Activated CD4-positive, alpha-beta T cell treated with anti-CD3 and anti-CD28 coated beads for 1 hour (primary cell): ENCODE data around the gene RABL6.
"Not testable (repeated sequence)": the region's sequence is repeated elsewhere in the genome, so short reads cannot be mapped to it uniquely, and the experiment has no call there.

Experiments
- DNase-seq: peaks from one replicate; pipeline ENCODE4 v3.0.0-alpha.2; 2020

Gene RABL6

DNA sequence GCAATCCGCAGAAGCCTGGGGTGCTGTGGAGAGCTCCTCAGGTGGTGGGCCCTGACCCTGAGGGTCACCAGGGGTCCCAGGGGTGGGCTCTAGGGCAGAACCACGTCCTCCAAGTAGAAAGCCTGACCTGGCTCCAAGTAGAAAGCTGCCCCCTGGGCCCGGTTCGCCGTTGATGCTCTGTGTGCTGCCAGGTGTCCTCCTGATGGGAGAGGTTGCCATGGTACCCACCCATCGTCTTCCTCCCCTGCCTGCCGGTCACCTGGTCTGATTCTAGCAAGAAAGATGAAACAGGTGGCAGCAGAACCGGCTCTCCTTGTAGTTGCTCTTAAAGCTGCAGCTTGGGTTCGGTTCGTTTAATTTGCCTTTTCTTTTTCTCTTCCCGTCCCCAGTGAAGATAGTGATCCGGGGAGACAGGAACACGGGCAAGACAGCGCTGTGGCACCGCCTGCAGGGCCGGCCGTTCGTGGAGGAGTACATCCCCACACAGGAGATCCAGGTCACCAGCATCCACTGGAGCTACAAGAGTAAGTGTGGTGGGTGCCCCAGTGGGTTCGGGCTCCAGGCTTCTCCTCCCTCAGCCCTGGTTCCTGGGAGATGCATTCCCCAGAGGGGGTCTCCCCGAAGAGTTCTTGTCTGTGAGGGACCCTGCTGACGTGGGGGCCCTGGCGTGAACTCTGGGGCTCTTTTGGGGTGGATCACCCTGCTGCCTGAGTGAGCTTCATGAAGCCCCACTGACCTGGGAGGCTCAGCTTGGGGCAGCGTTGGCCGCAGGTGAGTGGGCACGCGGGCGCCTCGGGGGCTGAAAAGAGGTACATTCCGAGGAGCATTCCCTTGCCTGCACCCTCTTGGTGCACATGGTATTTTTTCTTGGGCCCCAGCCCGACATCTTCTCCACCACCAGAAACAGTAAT is 15.6 kb downstream of the RABL6 start:
- DNase-seq, result no peak

DNA sequence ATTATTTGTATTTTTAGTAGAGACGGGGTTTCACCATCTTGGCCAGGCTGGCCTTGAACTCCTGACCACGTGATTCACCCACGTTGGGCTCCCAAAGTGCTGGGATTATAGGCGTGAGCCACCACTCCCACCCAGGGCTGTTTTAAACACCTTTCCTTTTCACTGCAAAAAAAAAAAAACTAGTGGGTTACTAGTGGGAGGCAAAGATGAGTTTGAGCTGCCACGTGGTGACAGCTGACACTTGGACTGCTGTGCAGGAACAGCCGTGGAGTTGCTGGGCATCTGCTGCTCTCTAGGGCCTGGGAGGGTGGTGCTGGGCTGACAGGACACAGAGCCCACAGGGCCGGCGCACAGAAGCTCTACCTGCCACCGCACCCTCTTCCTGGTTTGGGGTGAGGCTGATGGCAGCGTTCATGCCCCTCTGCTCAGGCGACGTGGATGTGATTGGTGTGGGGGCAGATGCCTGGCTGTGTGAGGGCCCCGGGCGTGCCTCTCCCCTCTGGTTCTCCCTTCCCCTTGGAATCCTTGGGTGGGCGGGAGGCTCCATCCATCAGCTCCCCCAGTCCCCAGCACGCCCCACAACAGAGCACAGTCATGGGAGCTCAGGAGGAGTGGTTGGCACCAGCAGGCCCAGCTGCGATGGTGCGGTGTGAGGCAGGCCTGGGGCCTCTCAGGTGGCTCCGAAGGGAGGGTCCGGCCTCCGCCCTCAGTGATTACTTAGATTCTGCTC is 16.9 kb downstream of the RABL6 start:
- DNase-seq, result no peak

- DNase-seq, result no peak
These were observed 17.8 kb downstream of the RABL6 start for GRCh38 chr9:136825295-136826187.

DNA sequence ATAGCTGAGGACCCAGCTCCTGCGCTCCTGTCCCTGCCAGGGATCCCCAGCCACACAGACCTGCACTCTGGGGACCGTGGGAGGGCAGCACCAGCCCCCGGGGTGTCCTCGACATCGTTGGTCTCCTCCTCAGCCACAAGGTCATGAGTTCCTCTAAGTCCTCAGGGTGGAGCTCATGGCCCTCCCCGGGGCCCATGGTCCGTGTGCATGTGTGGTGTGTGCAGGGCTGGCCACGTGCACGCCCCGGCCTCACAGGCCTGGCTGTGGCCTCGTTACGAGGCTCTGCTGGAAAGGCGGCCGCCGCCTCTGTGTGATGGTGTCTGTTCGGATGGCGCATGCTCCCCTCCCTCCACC is 18.4 kb downstream of the RABL6 start:
- DNase-seq, result no peak

DNA sequence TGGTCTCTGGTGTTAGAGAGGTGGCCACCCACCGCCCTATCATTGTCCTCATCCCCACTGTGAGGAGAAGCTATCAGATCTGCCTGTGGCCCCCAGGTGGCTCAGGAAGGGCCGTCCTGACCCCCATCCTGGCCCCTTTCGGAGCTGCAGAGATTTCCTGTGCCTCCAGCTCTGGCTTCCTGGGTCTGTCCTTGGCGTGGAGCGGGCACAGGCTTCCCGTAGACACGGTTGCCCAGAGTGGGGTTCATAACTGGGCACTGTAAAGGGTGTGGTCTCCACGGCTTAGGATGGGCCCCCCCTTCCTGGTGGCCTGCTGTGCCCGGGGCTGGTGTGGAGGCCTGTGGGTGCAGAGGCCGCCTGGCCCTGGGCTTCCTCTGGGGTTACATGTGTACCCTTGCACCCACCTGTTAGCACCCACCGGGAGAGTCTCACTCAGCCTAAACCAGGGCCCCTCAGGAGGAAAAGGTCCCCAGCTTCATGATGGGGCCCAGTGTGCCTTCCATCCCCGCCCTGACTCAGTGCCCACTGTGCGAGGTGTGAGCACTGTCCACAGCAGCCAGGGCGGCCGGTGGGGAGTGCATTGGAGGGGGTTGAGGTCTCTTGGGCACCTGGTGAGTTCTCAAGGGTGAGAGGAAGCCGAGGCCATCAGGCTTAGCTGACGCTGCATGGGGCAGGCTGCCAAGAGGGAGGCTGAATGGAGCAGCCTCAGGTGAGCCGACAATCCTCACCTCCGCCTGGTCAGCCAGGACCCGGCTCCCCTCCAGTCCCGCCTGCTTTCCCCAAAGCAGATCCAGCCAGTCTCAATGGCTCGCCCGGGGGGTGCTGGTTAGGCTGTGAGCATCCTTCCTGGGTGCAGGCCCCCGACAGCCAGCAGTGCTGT is 19.2 kb downstream of the RABL6 start:
- DNase-seq, result no peak

GRCh38 chr9:136827794-136828473 is 20.2 kb downstream of the RABL6 start:
- DNase-seq, result no peak

GRCh38 chr9:136828474-136829140 is 20.9 kb downstream of the RABL6 start:
- no peak for DNase-seq

GRCh38 chr9:136829412-136829811 is 21.7 kb downstream of the RABL6 start:
- no peak for DNase-seq

DNA sequence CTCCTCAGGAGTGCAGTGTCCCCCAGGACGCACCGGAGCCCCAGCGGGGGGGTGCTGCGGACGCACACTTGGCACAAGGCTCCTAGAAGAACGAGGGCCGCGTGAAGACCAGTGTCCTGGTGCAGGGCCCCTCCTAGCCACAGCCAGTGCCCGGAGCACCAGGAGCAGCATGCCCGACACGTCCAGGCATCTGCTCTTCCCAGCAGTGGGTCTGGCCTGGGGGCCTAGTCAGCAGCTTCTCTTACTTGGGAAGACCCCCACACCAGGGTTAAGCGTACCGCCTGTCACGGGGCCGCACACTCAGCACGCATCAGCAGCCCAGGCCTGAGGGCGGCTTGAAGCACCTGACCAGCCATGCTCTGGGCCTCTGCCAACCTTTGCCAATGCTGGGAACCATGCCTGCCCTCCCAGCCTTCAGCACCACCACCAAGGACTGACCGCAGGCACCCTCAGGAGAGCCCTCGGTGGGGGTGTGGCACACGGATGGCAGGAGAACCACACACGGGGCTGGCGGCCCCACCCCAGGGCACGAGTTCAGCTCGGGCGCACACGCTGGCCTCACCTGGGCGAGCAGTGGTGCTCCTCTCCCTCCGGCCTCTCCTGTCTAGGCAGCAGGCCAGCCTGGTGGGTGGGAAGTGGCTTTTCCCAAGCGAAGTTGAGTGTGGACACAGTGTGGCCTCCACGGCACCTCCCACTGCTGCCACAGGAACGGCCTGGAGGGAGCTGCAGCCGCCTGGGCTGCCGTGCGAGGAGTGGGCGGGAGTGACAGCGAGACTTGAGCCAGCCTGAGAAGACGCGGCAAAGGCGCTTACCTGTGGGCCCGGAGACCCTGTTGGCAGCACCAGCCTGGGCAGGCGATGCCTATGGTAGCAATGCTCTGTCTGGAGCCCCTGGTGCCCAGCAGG is 22.5 kb downstream of the RABL6 start:
- no peak for DNase-seq

GRCh38 chr9:136831002-136831719 is 23.4 kb downstream of the RABL6 start:
- DNase-seq, result no peak

DNA sequence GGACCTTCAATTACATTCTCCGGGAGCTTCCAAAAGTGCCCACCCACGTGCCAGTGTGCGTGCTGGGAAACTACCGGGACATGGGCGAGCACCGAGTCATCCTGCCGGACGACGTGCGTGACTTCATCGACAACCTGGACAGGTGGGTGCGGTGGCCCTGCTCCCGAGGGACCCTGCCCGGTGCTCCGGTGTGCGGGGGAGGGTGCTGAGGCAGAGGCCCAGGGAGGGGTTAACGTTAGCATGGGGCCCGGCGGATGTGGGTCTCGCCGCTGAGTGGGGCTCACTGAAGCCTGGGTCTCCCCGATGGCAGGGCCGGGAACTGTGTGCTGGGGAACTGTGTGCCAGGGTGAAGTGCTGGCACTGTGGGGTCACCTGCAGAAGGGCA is 24.0 kb downstream of the RABL6 start:
- DNase-seq, result no peak

GRCh38 chr9:136832581-136832980 is 24.8 kb downstream of the RABL6 start:
- DNase-seq, result no peak

- DNase-seq, result not testable (repeated sequence)
These were observed 25.8 kb downstream of the RABL6 start for GRCh38 chr9:136833381-136834048.

GRCh38 chr9:136835162-136835931 is 27.6 kb downstream of the RABL6 start:
- DNase-seq, result no peak

DNA sequence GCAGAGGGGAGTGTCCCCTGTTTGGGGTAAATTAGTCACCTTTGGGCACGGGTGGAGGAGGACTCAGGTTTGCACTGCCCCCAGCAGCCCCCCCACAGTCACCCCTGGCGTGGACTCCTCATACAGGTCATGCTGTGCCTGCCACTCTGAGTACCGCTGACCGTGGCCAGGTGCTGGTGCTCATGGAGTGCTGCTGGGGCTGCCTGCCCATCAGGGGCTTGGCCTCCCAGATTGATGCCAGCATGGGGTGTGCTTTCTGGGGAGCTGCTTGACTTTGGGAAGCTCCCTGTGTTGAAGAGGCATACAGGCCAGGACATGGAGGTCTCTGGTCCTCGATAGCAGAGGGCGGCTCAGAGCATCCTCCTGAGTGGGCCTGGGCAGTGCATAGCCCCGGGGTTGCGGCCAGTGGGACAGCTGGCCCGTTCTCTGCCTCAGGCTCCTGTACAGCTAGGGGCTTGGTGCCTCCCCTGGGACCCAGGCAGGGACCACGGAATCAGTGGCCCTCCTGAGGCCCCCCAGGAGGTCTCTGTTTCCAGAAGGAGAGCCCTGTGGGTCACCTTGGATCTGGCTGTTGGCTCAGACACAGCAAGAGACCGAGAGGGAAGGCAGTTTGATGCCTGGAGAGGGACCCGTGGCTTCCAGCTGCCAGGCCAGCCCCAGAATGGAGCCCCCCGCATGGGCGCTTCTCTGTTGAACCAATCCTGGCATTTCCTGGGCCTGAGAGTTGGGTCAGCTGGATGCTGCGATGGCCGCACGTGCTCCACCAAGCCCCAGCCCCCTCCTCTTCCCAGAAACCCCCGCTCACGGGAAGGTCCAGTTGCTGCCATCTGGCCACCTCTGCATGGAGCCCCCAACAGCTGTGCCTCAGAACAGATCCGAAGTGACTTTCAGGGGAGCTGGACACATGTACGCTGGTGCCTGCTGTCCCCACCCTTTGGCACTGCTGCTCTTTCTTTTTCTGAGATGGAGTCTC is 28.5 kb downstream of the RABL6 start:
- DNase-seq, result no peak

DNA sequence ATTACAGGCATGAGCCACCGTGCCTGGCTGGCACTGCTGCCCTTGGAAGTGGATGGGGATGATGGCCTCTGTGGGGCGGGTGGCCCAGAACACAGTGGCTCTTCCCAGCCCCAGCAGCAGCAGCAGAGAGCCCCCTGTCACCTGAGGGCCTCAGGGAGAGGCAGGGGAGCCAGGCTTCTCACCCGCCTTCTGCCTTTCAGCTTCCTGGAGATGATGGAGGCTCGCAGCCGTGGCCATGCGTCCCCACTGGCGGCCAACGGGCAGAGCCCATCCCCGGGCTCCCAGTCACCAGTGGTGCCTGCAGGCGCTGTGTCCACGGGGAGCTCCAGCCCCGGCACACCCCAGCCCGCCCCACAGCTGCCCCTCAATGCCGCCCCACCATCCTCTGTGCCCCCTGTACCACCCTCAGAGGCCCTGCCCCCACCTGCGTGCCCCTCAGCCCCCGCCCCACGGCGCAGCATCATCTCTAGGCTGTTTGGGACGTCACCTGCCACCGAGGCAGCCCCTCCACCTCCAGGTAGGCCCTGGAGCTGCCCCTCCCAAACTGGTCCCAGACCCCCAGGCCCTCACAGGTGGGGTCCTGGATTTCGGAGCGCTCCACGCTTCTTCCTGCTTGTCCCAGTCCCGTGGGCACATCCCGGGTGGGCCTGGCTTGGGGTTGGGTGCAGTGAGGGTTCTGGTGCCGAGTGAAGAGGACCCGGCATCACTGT is 29.6 kb downstream of the RABL6 start:
- no peak for DNase-seq
